ENCODE measurements around the gene PILRA. TPM values are rescaled to one million over a fixed set of nuclear protein-coding genes. Genes with fewer than 3 reads are reported as not detected.

The PILRA gene
- total and polyA plus RNA-seq, 2 experiments from 2014 or later, result 0.38 to 5.3 TPM

GRCh38 chr7:100434297-100435144, 61.2 kb downstream of the PILRA start:
- peaks cover 39% of the 10 kb centered on the region for H3F3A ChIP-seq (replicated peaks; ENCODE audit: low read depth)
- no peak overlapping the region for H2AFZ ChIP-seq
- H3K9me3 Mint-ChIP-seq, result peaks cover 1% of the 10 kb centered on the region
- H3K79me2 ChIP-seq (replicated peaks; ENCODE audit: insufficient read depth), result peaks cover 44% of the 10 kb centered on the region
- H3K4me1 ChIP-seq (ENCODE audit: insufficient read depth), result peaks cover 29% of the 10 kb centered on the region; the same call in 1 of the 2 replicates
- ATAC-seq (no peak), DNase-seq (ENCODE audit: low spot score) (no peak)
- H3K4me1 Mint-ChIP-seq, result peaks cover 48% of the 10 kb centered on the region
- H3K4me2 ChIP-seq, result peak overlapping the region; percentile 98
- H3K36me3 ChIP-seq (ENCODE audit: insufficient read depth), result peaks cover 9% of the 10 kb centered on the region; the same call in 1 of the 2 replicates
- peaks cover 53% of the 10 kb centered on the region for H3K36me3 Mint-ChIP-seq (ENCODE audit: low read depth)
- peak overlapping the region; percentile 96 for H3K27ac Mint-ChIP-seq
- no peaks in the 10 kb centered on the region for H3K27me3 ChIP-seq (ENCODE audit: insufficient read depth)
- H3K27ac ChIP-seq (ENCODE audit: low read depth), result peak overlapping the region; percentile 83
- H3K27me3 Mint-ChIP-seq (ENCODE audit: insufficient read depth, low read depth, poor library complexity), result peaks cover 26% of the 10 kb centered on the region
- H4K20me1 ChIP-seq (replicated peaks; ENCODE audit: insufficient read depth), result peaks cover 3% of the 10 kb centered on the region; the same call in 1 of the 2 replicates
- peak overlapping the region; percentile 70 for H3K4me3 ChIP-seq
- no peak for TF ChIP-seq JUNB (IDR thresholded peaks at IDR 0.05; ENCODE audit: unreplicated experiment)
- no peak for TF ChIP-seq EZH2phosphoT487 (IDR thresholded peaks at IDR 0.05; ENCODE audit: unreplicated experiment)
- TF ChIP-seq ZNF331 (CRISPR knock-in tag; IDR thresholded peaks at IDR 0.05; ENCODE audit: low read depth), result no peak
- no peak for TF ChIP-seq POLR2AphosphoS5 (IDR thresholded peaks at IDR 0.05; ENCODE audit: low read depth)
- TF ChIP-seq EZH2 (IDR thresholded peaks at IDR 0.05; ENCODE audit: low read depth, unreplicated experiment), result no peak
- TF ChIP-seq ZNF462 (CRISPR knock-in tag; IDR thresholded peaks at IDR 0.05), result no peak
- TF ChIP-seq CREB1 (CRISPR knock-in tag; IDR thresholded peaks at IDR 0.05; ENCODE audit: low read depth), result no peak
- no peak for TF ChIP-seq NANOG (IDR thresholded peaks at IDR 0.05; ENCODE audit: borderline replicate concordance)
- no peak for TF ChIP-seq REST (IDR thresholded peaks at IDR 0.05; ENCODE audit: unreplicated experiment)
- no peak for TF ChIP-seq ETS1 (IDR thresholded peaks at IDR 0.05)
- no peak for TF ChIP-seq STAT1 (IDR thresholded peaks at IDR 0.05; ENCODE audit: unreplicated experiment)
- no peak for TF ChIP-seq ZNF114 (CRISPR knock-in tag; IDR thresholded peaks at IDR 0.05)
- no peak for TF ChIP-seq CTCF (conservative IDR thresholded peaks at IDR 0.05; ENCODE audit: low read depth in 2 of 2)
- peak overlapping the region; percentile 86 for H3K4me3 Mint-ChIP-seq
- H3K9me2 ChIP-seq (ENCODE audit: insufficient read depth), result no peaks in the 10 kb centered on the region
